Left hindlimb (tissue), 1 donor: Measurements from ENCODE around the gene BCAR1.
"Not testable (repeated sequence)": the region's sequence is repeated elsewhere in the genome, so short reads cannot be mapped to it uniquely, and the experiment has no call there.

Experiments
- DNase-seq: peaks from one replicate; pipeline ENCODE4 v3.0.0-alpha.2; 2018

Gene BCAR1, protein sequence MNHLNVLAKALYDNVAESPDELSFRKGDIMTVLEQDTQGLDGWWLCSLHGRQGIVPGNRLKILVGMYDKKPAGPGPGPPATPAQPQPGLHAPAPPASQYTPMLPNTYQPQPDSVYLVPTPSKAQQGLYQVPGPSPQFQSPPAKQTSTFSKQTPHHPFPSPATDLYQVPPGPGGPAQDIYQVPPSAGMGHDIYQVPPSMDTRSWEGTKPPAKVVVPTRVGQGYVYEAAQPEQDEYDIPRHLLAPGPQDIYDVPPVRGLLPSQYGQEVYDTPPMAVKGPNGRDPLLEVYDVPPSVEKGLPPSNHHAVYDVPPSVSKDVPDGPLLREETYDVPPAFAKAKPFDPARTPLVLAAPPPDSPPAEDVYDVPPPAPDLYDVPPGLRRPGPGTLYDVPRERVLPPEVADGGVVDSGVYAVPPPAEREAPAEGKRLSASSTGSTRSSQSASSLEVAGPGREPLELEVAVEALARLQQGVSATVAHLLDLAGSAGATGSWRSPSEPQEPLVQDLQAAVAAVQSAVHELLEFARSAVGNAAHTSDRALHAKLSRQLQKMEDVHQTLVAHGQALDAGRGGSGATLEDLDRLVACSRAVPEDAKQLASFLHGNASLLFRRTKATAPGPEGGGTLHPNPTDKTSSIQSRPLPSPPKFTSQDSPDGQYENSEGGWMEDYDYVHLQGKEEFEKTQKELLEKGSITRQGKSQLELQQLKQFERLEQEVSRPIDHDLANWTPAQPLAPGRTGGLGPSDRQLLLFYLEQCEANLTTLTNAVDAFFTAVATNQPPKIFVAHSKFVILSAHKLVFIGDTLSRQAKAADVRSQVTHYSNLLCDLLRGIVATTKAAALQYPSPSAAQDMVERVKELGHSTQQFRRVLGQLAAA

DNA sequence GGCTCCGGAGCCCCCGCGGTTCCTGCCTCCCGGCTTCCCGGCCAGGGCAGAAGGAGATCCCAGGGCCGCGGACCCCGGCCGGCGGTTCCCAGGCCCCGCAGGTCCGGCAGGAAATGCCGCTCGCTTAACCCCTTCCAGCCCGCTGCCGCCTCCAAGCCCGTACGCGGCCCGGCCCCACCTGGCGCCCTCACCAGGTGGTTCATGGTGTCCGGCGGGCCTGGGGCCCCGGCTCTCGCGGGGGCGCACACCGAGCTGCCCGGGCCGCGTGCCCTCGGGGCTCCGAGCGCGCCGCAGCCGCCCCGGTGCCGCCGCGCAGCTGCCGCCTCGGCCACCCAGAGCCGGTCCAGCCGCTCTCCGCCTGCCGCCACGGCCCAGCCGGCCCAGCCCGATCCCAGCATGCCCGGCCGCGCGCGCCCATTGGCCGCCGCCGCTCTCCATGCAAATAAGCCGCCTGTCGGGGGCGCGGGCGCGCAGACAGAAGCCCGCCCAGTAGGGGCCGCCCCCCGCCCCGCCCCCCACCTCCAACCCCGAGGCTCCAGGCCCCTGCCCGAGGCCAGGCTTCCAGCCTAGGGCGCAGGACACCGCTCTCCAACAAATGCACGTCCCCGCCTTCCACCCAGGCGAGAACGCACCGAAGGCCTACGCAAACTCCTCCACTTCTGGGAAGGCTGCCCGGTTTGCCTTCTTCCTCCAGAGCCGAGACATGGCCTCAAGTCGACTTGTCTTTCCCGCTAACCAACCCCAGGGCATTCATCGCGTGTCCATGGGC is at the start of gene BCAR1:
TSS of gene BCAR1 (minus strand) at position 345 of the 769 bp plus-strand sequence. CDS start at position 203, 142 bp downstream.
- DNase-seq = peak; percentile 95

DNA sequence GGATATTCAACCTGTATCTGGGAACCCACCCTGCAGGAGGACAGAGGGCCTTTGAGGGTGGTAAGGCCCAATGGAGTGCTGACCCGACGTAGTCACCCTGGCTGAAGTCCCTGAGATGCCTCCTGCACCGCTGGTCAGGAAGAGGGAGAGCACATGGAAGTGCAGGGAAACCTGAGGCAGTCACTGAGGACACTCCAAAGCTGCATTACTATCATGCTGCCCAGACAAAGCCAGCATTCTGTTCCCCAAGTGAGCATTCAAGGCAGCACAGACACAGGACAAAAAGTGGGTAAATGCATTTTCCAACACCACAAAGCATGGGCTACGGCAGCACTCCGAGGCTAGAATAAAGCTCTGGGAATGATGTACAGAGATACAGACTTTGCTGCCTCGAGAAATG is 46.8 kb upstream of the BCAR1 start:
- DNase-seq = no peak

DNA sequence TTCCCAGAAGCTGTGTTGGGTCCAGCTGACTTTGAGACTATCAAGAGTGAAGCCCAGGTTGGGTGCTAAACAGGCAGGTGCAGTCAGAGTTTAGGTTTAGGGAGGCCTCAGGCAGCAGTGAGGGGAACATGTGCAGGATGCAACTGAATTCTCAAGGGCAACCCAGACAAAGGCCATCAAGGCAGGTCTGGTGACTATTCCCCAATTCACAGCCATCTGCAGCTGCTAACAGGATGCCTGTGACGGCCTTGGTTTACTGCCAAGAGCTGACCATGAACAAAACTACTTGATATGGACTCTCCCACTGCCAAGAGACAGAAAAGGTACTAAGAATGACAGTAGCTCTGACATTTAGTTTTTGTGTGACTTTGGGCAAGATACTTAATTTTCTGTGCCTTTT is 45.2 kb upstream of the BCAR1 start:
- DNase-seq = peak; percentile 49

- no peak for DNase-seq
Observed at GRCh38 chr16:75294773-75295459, 43.5 kb upstream of the BCAR1 start.

DNA sequence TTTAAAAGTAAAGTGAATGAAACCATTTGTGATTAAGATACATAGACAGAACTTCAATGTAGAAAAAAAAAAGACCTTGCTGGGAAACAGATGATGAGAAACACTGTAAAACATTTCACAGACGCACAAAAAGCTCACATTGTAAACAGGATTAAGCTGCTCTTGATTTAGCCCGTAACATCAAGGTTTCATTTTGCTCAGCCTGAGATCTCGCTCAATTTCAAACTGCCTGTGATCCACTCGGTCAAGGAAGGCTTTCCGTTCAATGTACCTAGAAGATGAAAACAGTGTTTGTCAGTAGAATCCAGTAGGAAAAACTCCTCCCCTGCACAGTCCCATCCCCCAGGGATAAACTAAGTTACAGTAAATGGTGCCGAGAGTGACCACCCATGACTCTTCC is 42.3 kb upstream of the BCAR1 start:
- no peak for DNase-seq

- DNase-seq = no peak
Observed at GRCh38 chr16:75293173-75293572, 41.7 kb upstream of the BCAR1 start.

GRCh38 chr16:75292691-75293090 is 41.3 kb upstream of the BCAR1 start:
- no peak for DNase-seq

DNA sequence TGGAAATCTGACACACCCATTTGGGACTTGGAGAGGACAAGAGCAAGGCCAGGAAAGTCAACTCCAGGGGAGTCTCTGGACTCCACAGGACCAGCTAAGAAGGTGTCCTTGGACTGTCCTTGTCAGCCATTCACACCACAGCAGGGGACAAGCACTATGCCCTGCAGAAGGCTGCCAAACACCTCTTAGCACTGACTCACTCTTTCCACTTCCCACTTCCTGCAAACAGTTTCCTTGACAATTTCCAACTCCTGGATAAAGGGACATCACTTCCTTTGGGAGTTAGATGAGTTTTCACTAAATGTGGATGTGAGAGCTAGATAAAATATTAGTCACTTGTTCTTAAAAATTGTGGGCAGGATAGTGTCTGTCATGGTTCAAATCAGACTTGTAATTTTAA is 37.8 kb upstream of the BCAR1 start:
- DNase-seq = no peak

GRCh38 chr16:75288596-75289120 is 37.2 kb upstream of the BCAR1 start:
- no peak for DNase-seq

- DNase-seq = no peak
Observed at GRCh38 chr16:75288181-75288580, 36.8 kb upstream of the BCAR1 start.

- no peak for DNase-seq
Observed at GRCh38 chr16:75287708-75288107, 36.3 kb upstream of the BCAR1 start.

- no peak for DNase-seq
Observed at GRCh38 chr16:75286389-75286788, 35.0 kb upstream of the BCAR1 start.

DNA sequence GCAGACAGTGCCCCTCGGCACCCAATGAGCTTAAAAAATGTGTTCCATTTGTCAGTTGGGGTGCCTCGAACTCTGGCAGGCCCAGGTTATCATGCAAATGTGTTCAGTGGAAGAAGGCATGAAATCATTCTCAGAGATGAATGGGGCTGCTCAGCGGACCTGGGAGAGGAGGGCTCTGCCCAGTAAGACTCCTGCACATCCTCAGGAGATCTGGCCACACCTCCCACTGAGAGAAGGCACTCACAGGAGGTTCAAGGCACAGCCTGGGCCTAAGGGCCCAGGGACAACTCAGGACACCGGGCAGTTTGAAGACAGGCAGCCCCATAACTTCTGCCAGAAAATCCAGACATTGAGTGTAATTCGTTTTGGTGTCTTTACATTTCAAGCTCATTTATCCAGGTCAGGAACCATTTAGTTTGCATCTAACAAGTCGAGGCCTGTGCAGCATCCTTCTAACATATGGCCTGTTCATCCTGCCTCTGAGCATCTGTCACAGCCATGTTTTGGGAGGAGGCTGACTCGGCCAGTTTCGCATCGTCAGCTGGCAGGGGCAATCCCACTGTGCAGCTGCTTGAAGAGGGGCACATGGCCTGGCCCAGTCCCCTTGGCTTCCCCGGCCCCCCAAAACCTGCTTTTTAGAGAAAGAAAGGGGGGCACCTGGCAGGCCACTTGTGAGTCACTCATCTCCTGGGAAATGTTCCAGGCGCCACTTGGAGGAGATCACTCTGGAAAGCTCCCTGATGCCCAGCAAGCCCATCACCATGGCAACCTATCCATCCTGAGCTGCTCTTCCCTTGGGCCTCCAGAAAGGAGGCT is 31.2 kb upstream of the BCAR1 start:
- DNase-seq = no peak

DNA sequence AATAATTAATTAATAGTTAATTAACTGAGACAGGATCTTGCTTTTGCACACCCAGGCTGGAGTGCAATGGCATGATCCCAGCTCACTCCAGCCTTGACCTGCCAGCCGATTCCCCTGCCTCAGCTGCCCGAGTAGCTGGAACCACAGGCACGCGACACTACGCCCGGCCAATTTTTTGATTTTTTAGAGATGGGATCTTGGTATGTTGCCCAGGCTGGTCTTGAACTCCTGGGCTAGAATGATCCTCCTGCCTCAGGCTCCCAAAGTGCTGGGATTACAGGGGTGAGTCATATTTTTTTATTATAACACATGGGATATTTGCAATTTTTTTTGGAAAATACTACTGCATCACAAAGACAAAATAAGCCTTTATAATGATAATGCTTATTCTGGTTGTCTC is 30.4 kb upstream of the BCAR1 start:
- no peak for DNase-seq

GRCh38 chr16:75281009-75281408 is 29.6 kb upstream of the BCAR1 start:
- DNase-seq = not testable (repeated sequence)

DNA sequence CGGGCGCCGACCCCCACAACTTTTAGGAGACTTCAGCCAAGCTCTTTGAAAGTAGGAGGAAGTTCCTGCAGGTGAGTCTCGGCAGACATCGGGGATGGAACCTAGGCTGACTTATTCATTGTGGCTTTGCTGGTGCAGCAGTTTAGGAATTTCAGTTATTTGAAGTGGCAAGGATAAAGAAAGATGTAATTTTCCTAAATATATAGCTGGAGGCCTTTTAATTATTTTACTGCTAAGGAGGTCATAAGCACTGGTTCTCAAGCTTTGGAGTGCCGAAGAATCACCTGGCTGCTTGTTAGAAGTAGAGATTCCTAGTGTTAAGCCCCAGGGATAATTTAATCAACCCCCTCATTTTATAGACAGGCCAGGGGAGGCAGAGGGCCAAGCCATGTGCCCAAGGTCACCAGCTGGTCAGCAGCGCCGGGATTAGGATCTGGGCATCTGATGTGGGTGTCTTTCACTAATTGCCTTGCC is 28.9 kb upstream of the BCAR1 start:
- DNase-seq = no peak

DNA sequence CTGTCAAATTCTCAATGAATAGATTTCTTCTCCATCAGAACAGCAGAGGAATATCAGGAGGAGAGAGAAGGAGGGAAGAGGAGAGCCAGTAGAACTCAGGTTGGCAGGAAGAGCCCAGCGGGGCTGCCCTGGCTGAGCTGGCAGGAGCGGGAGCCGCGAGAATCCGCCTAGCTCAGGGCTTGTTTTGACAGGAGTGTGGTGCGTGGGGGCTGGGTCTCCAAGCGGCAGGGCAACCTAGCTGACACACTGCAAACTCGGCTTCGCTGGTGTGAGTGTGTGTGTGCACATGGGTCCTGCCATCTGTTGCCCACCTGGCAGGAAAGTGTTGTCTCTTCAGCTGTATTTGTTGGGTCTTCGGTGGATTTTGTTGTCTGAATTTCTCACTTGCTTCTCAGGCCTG is 27.9 kb upstream of the BCAR1 start:
- DNase-seq = no peak

DNA sequence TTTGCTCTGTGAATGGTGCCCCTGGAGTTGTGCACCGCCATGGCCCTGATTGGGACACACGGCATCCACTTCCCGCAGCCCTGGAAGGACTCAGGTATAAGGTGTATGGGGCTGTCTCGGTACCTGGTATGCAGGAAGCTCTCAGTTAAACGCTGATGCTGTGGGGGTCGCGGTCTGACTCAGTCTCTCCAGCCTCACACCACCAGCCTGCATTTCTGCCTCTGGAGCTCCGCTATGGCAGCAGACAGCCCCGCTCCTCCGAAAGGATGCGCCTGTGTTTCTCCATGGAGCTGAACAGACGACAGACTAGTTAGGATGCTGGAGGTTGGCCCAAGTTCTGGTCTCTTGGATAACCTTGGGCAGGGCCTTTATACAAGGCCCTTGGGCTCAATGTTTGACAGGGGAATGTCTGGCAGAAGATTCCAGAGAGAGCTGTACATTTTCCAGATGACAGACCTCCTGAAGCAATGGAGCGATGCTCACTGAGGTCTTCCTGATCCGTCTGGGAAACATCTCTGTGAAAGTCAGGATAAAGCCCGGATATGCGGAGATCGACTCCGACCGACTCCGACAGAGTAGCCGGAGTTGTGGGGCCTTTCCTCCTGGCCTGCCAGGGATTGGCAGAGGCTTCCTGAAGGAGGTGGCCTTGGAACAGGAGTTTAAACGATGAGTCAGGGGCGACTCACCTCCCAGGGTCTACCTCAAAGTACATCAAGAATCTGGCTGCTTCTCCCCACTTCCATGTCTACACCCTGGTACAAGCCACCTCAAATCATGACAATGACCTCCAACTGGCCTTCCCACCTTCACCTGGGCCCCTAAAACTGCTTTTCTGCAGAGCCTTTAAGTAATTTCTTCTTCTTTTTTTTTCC is 21.9 kb upstream of the BCAR1 start:
- DNase-seq = no peak

DNA sequence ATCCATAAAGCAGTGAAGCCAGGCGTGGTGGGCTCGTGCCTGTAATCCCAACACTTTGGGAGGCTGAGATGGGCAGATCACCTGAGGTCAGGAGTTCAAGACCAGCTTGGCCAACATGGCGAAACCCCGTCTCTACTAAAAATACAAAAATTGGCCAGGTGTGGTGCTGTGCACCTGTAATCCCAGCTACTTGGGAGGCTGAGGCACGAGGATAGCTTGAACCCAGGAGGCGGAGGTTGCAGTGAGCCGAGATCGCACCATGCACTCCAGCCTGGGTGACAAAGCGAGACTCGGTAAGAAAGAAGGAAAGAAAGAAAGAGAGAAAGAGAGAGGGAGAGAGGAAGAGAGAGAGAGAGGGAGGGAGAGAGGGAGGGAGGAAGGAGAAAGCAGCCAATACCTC is 21.2 kb upstream of the BCAR1 start:
- not testable (repeated sequence) for DNase-seq

- peak; percentile 57 for DNase-seq
Observed at GRCh38 chr16:75272097-75272551, 20.7 kb upstream of the BCAR1 start.
